SU-DHL-6 (cell line): Measurements from ENCODE around the gene CDC25A.

Experiments used
- EZH2phosphoT487 ChIP-seq: fragments of 200-600 bp; sonication (generic), shearing (Covaris generic); conservative IDR thresholded peaks from 2 replicates; pipeline ENCODE4 v1.6.1; 2018; ENCODE audit warnings: mild to moderate bottlenecking, antibody characterized with exemption, low read length, moderate library complexity, mixed read lengths
- TF ChIP-seq, protein P1 (sequence below): fragments of 200-600 bp; sonication (generic); IDR thresholded peaks from one replicate; pipeline ENCODE4 v1.5.1; 2017; ENCODE audit warnings: antibody characterized with exemption, mild to moderate bottlenecking, low read length, moderate library complexity; ENCODE audit not compliant: insufficient read depth, poor library complexity, severe bottlenecking

DNA sequence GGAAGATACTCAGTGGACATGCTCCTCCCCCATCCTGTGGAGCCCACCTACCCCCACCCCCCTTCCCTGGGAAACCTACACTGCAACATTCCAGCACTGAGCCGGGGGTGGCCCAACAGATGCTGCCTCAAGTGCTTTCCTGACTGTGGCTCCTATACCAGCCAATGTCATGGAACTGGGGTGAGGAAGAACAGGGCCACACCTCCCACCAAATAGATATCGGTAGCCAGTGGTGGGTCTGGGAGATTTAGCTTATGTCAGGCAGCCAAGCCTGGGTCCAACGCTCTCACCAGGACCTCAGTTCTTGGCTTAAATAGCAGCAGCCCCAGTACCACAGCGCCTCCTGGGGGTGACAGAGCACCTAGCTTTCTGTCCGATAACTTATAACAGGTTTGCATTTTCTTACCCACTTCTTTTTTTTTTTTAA, 30.3 kb downstream of the CDC25A start:
- TF ChIP-seq, protein P1, sequence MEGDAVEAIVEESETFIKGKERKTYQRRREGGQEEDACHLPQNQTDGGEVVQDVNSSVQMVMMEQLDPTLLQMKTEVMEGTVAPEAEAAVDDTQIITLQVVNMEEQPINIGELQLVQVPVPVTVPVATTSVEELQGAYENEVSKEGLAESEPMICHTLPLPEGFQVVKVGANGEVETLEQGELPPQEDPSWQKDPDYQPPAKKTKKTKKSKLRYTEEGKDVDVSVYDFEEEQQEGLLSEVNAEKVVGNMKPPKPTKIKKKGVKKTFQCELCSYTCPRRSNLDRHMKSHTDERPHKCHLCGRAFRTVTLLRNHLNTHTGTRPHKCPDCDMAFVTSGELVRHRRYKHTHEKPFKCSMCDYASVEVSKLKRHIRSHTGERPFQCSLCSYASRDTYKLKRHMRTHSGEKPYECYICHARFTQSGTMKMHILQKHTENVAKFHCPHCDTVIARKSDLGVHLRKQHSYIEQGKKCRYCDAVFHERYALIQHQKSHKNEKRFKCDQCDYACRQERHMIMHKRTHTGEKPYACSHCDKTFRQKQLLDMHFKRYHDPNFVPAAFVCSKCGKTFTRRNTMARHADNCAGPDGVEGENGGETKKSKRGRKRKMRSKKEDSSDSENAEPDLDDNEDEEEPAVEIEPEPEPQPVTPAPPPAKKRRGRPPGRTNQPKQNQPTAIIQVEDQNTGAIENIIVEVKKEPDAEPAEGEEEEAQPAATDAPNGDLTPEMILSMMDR = peak; percentile 39
- no peak for TF ChIP-seq EZH2phosphoT487
